Kidney (tissue), 14 donors: ENCODE measurements around the gene SH3D19. TPM values are rescaled to one million over a fixed set of nuclear protein-coding genes. Genes with fewer than 3 reads are reported as not detected.

Experiments used
- DNase-seq, 5 donors: peaks; one replicate each; pipeline ENCODE4 v3.0.0-alpha.2; 2013 to 2020
- FAIRE-seq: peaks from 2 replicates; lab custom pipeline; 2012; peaks lifted over from hg19 to GRCh38; lab: Jason Lieb, UNC
- H3K27ac ChIP-seq, 2 donors: one replicate each; pipeline ENCODE4 v1.7.0; 2013; ENCODE audit warnings: low read depth in 2 of 2, low read length in 2 of 2, inconsistent platforms in 1 of 2
- H3K27me3 ChIP-seq: one replicate; pipeline ENCODE4 v1.7.1; 2013; ENCODE audit warnings: low read length, inconsistent platforms; ENCODE audit not compliant: control insufficient read depth, insufficient read depth
- H3K36me3 ChIP-seq, 3 donors: one replicate each; pipeline versions ENCODE4 v1.7.0 to v1.7.1; 2013; ENCODE audit warnings: low read length in 3 of 3, control low read depth in 1 of 3, inconsistent platforms in 1 of 3; ENCODE audit not compliant: insufficient read depth in 3 of 3, control insufficient read depth in 2 of 3
- H3K4me1 ChIP-seq, 3 donors: one replicate each; pipeline versions ENCODE4 v1.7.0 to v1.7.1; 2013; ENCODE audit warnings: low read length in 3 of 3, inconsistent platforms in 1 of 3, low read depth in 1 of 3; ENCODE audit not compliant: control insufficient read depth in 2 of 3, insufficient read depth in 2 of 3
- H3K4me3 ChIP-seq, 3 donors: one replicate each; pipeline versions ENCODE4 v1.7.0 to v1.8.1; 2013; ENCODE audit warnings: low read length in 3 of 3, control low read depth in 1 of 3, inconsistent platforms in 1 of 3
- H3K9ac ChIP-seq, 3 donors: one replicate each; pipeline versions ENCODE4 v1.7.0 to v1.7.1; 2013; ENCODE audit warnings: low read length in 3 of 3, control low read depth in 1 of 3, inconsistent platforms in 1 of 3
- H3K9me3 ChIP-seq, 3 donors: one replicate each; pipeline versions ENCODE4 v1.7.0 to v1.7.1; 2013; ENCODE audit warnings: low read length in 3 of 3, control low read depth in 1 of 3, inconsistent platforms in 1 of 3; ENCODE audit not compliant: control insufficient read depth in 2 of 3, insufficient read depth in 1 of 3
- intact Hi-C: fragments of 100-400 bp; cut with DNase I; formaldehyde crosslinking; loops from one replicate; pipeline ENCODE4 v1.11.1; 2022
- polyA plus RNA-seq: library from polyadenylated mRNA; stranded (reverse); fragments of 350-450 nt; fragmentation: Illumina TruSeq; extraction: RNeasy Lipid Tissue Mini Kit (QIAGEN cat#74804); gene quantifications from one replicate; pipeline ENCODE4 v1.2.3, GENCODE V29; 2014; ENCODE audit warnings: low read depth, low replicate concordance; ENCODE audit not compliant: insufficient read depth
- total RNA-seq: library from RNA; stranded (reverse); fragmentation: NEBNext Ultra II Directional; extraction: Animal tissue kit (Norgen Biotek cat#: 25700); gene quantifications from one replicate; pipeline ENCODE4 v1.2.1, GENCODE V29; 2021
- TF ChIP-seq, protein P1 (sequence below): IDR thresholded peaks from 3 replicates; pipeline ENCODE4 v1.5.1; 2012; ENCODE audit warnings: mild to moderate bottlenecking, moderate library complexity, borderline replicate concordance; ENCODE audit not compliant: insufficient read depth; ENCODE audit errors: extremely low read depth
- donor health status: control.
- donor health status: control.
- donor health status: control.
- donor health status: control.
- donor health status: control.
- donor health status: DM: yes; HTN: yes; CAD: no.
- donor health status: Normal renal cell carcinoma (clear cell type).

Gene SH3D19
- total and polyA plus RNA-seq, 2 donors from 2014 or later: 13.6 to 36.8 TPM

DNA sequence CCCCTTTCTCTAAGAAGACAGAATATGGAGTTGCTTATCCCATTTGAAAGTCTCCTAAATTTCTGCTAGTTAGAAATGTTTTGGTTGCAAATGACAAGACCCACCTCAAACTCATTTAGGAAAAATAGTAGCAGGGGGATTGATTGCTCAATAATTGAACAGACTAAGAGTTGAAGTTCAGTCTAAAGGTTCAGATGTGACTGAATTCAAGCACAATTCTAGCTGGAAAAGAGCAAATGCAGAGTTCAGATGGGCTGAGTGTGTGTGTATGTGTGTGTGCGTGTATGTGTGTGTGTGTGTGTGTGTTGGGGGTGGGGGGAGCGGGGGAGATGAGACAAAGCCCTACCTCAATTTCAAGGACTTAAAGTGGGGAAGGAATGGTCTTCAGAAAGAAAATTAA is 35.7 kb upstream of the SH3D19 start:
- H3K27me3 ChIP-seq: no peaks in the 10 kb centered on the region
- H3K9me3 ChIP-seq: no peaks in the 10 kb centered on the region
- intact Hi-C loops: no loop called here
- TF ChIP-seq, protein P1, sequence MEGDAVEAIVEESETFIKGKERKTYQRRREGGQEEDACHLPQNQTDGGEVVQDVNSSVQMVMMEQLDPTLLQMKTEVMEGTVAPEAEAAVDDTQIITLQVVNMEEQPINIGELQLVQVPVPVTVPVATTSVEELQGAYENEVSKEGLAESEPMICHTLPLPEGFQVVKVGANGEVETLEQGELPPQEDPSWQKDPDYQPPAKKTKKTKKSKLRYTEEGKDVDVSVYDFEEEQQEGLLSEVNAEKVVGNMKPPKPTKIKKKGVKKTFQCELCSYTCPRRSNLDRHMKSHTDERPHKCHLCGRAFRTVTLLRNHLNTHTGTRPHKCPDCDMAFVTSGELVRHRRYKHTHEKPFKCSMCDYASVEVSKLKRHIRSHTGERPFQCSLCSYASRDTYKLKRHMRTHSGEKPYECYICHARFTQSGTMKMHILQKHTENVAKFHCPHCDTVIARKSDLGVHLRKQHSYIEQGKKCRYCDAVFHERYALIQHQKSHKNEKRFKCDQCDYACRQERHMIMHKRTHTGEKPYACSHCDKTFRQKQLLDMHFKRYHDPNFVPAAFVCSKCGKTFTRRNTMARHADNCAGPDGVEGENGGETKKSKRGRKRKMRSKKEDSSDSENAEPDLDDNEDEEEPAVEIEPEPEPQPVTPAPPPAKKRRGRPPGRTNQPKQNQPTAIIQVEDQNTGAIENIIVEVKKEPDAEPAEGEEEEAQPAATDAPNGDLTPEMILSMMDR: no peak
- no peak overlapping the region for H3K4me3 ChIP-seq
- H3K27ac ChIP-seq: no peak overlapping the region
- DNase-seq: no peak
- no peak overlapping the region for H3K9ac ChIP-seq
- FAIRE-seq: no peak
- no peaks in the 10 kb centered on the region for H3K4me1 ChIP-seq
- no peaks in the 10 kb centered on the region for H3K36me3 ChIP-seq

DNA sequence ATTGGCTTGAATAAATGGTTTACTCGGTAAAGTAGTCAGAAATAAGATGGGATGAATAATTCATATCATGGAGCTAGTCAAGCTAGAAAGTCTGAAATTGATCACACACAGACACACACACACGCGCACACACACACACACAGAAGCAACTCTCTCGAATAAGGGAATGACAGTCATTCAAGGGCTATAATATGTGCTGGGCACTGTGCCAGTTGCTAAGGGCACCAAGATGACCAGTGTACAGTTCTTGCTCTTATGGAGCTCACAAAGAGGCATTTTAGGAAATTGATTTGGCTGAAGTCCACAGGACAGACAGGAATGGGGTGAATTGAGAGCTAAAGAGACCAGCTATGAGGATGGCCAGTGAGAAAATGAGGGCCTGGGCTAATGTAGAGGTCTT is 34.2 kb upstream of the SH3D19 start:
- H3K27me3 ChIP-seq: no peaks in the 10 kb centered on the region
- H3K4me1 ChIP-seq: no peaks in the 10 kb centered on the region
- no peak overlapping the region for H3K27ac ChIP-seq
- H3K36me3 ChIP-seq: no peaks in the 10 kb centered on the region
- DNase-seq (peak in 1 of 5 donors; percentile 8), FAIRE-seq (no peak)
- no peaks in the 10 kb centered on the region for H3K9me3 ChIP-seq
- TF ChIP-seq, protein P1: no peak
- intact Hi-C loops: loop anchor here (10.0 kb wide), 1 partner anchor 235 kb away; no protein-coding TSS in a partner anchor
- no peak overlapping the region for H3K4me3 ChIP-seq
- no peak overlapping the region for H3K9ac ChIP-seq

DNA sequence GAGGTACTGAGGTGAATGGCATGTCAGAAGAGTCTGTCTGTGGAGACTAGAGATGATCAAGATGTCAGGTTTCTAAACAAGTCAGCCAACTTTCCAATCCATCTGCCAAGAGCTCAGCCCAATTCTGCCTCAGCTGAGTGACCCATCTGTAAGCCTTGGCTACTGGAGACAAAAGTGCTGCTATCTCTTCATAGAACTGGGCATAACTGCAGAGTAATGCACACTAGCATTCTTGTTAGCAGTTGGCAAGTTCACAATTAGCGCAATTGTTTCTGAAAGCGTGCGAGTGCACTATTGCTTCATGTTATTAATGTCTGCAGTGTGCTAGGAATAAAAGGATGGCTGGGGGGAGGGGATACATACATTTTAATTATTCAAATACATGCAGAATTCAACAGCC is 32.9 kb upstream of the SH3D19 start:
- Histone ChIP-seq H3K36me3 (no peaks in the 10 kb centered on the region), H3K4me3 (no peak overlapping the region), H3K9ac (no peak overlapping the region), H3K4me1 (no peaks in the 10 kb centered on the region), H3K9me3 (no peaks in the 10 kb centered on the region), H3K27me3 (no peaks in the 10 kb centered on the region), H3K27ac (no peak overlapping the region)
- TF ChIP-seq, protein P1: no peak
- intact Hi-C loops: loop anchor here (10.0 kb wide), 1 partner anchor 233 kb away; no protein-coding TSS in a partner anchor
- no peak for DNase-seq
- FAIRE-seq: no peak

DNA sequence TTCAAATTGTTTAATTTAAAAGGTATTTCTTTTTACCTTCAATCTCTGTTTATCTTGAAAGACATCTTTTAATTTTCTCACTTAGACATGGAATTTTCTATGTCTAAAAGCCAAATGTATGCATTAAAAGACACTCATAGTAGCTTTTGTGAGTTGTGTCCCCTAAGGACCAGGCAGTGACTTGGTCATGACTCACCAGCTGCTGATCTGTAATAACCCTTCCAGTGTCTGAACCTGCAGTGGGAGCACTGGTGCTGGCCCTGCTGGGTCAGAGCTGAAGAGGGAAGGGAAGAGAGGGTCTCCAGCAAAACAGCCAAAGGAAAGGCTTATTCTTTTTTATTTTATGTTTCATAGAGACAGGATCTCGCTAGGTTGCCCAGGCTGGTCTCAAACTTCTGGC is 31.1 kb upstream of the SH3D19 start:
- TF ChIP-seq, protein P1: no peak
- H3K27ac ChIP-seq: no peak overlapping the region
- no peak for DNase-seq
- H3K4me1 ChIP-seq: no peaks in the 10 kb centered on the region
- no peaks in the 10 kb centered on the region for H3K36me3 ChIP-seq
- H3K9ac ChIP-seq: no peak overlapping the region
- no peak overlapping the region for H3K4me3 ChIP-seq
- H3K27me3 ChIP-seq: no peaks in the 10 kb centered on the region
- FAIRE-seq: no peak
- no peaks in the 10 kb centered on the region for H3K9me3 ChIP-seq
- intact Hi-C loops: loop anchor here (10.0 kb wide), 1 partner anchor 232 kb away; no protein-coding TSS in a partner anchor
